DOHH2 (cell line): ENCODE measurements around the gene MCCC1.

Experiments
- H3F3A ChIP-seq: fragments of 200-600 bp; sonication (generic), shearing (Covaris generic); 2 replicates; pipeline ENCODE4 v1.6.0; 2016; ENCODE audit warnings: antibody characterized with exemption, mild to moderate bottlenecking; ENCODE audit not compliant: control insufficient read depth, insufficient read depth
- H3K27ac ChIP-seq: fragments of 200-600 bp; sonication (generic); 2 replicates; pipeline ENCODE4 v1.5.1; 2014; ENCODE audit warnings: low read depth, mild to moderate bottlenecking, low read length, moderate library complexity
- H3K27me3 ChIP-seq: fragments of 200-600 bp; sonication (generic); 2 replicates; pipeline ENCODE4 v1.6.1; 2014; ENCODE audit warnings: mild to moderate bottlenecking, low read length, mixed read lengths; ENCODE audit not compliant: control insufficient read depth
- H3K36me3 ChIP-seq: fragments of 200-600 bp; sonication (generic); 2 replicates; pipeline ENCODE4 v1.6.1; 2014; ENCODE audit warnings: mild to moderate bottlenecking, low read length, moderate library complexity, mixed read lengths; ENCODE audit not compliant: control insufficient read depth
- H3K4me1 ChIP-seq: fragments of 200-600 bp; sonication (generic); 2 replicates; pipeline ENCODE4 v1.6.1; 2014; ENCODE audit warnings: mild to moderate bottlenecking, low read length, mixed read lengths; ENCODE audit not compliant: control insufficient read depth
- H3K4me2 ChIP-seq: fragments of 200-600 bp; sonication (generic); 2 replicates; pipeline ENCODE4 v1.6.0; 2014; ENCODE audit warnings: mild to moderate bottlenecking, low read length, moderate library complexity
- H3K4me3 ChIP-seq: fragments of 200-600 bp; sonication (generic); 2 replicates; pipeline ENCODE4 v1.5.1; 2014; ENCODE audit warnings: mild to moderate bottlenecking, low read length, mixed read lengths
- H3K79me2 ChIP-seq: fragments of 200-600 bp; sonication (generic); 2 replicates; pipeline ENCODE4 v1.6.1; 2014; ENCODE audit warnings: mild to moderate bottlenecking, low read length, mixed read lengths; ENCODE audit not compliant: control insufficient read depth
- H3K9me2 ChIP-seq: fragments of 200-600 bp; sonication (generic); replicated peaks from 2 replicates; pipeline ENCODE4 v1.6.1; 2014; ENCODE audit warnings: mild to moderate bottlenecking, low read length, mixed read lengths; ENCODE audit not compliant: control insufficient read depth
- H3K9me3 ChIP-seq: fragments of 200-600 bp; sonication (generic); 2 replicates; pipeline ENCODE4 v1.6.1; 2014; ENCODE audit warnings: antibody characterized with exemption, low read length, mixed read lengths; ENCODE audit not compliant: control insufficient read depth, insufficient read depth
- H4K20me1 ChIP-seq: fragments of 200-600 bp; sonication (generic); 2 replicates; pipeline ENCODE4 v1.6.0; 2014; ENCODE audit warnings: low read depth, mild to moderate bottlenecking, antibody characterized with exemption, low read length, moderate library complexity; ENCODE audit not compliant: control insufficient read depth, insufficient read depth
- CTCF ChIP-seq: fragments of 200-600 bp; sonication (generic); IDR thresholded peaks from one replicate; pipeline ENCODE4 v1.5.1; 2014; ENCODE audit warnings: antibody characterized with exemption, mild to moderate bottlenecking, low read depth, low read length; ENCODE audit not compliant: poor library complexity, severe bottlenecking
- EZH2phosphoT487 ChIP-seq: fragments of 200-600 bp; sonication (generic); IDR thresholded peaks from 2 replicates; pipeline ENCODE4 v1.6.1; 2017; ENCODE audit warnings: borderline replicate concordance, mild to moderate bottlenecking, antibody characterized with exemption, low read length, moderate library complexity, mixed read lengths

The MCCC1 gene

GRCh38 chr3:183100376-183100775 is 1.1 kb upstream of the MCCC1 start:
- H3K4me2 ChIP-seq, result peak overlapping the region; percentile 64
- peak overlapping the region; percentile 100 for H3K4me3 ChIP-seq

GRCh38 chr3:183099838-183100204 is 525 bp upstream of the MCCC1 start:
- Histone ChIP-seq H3K4me3 (peak overlapping the region; percentile 100), H3K27ac (peak overlapping the region; percentile 83), H3K4me2 (peak overlapping the region; percentile 64), H3F3A (peaks cover 6% of the 10 kb centered on the region), H3K79me2 (peaks cover 35% of the 10 kb centered on the region), H4K20me1 (no peaks in the 10 kb centered on the region; the same call in 1 of the 2 replicates), H3K9me3 (no peaks in the 10 kb centered on the region), H3K27me3 (no peaks in the 10 kb centered on the region), H3K4me1 (peaks cover 20% of the 10 kb centered on the region), H3K9me2 (no peaks in the 10 kb centered on the region), H3K36me3 (peaks cover 29% of the 10 kb centered on the region)
- no peak for TF ChIP-seq EZH2phosphoT487
- no peak for TF ChIP-seq CTCF

More at GRCh38 chr3:183100376-183100775, 1.1 kb upstream of the MCCC1 start:
- no peak for TF ChIP-seq EZH2phosphoT487
- no peak for TF ChIP-seq CTCF
- Histone ChIP-seq H3F3A (peaks cover 7% of the 10 kb centered on the region), H3K79me2 (peaks cover 32% of the 10 kb centered on the region), H4K20me1 (no peaks in the 10 kb centered on the region; the same call in 1 of the 2 replicates), H3K9me2 (no peaks in the 10 kb centered on the region), H3K4me1 (peaks cover 20% of the 10 kb centered on the region), H3K9me3 (no peaks in the 10 kb centered on the region), H3K36me3 (peaks cover 27% of the 10 kb centered on the region), H3K27ac (peak overlapping the region; percentile 83), H3K27me3 (no peaks in the 10 kb centered on the region)

- H3K9me2 ChIP-seq, result no peaks in the 10 kb centered on the region
- no peaks in the 10 kb centered on the region for H3K27me3 ChIP-seq
- no peaks in the 10 kb centered on the region; the same call in 1 of the 2 replicates for H4K20me1 ChIP-seq
- H3K79me2 ChIP-seq, result peaks cover 40% of the 10 kb centered on the region
- H3K4me3 ChIP-seq, result peak overlapping the region; percentile 100
- peaks cover 6% of the 10 kb centered on the region for H3F3A ChIP-seq
- peak overlapping the region; percentile 83 for H3K27ac ChIP-seq
- peaks cover 38% of the 10 kb centered on the region for H3K36me3 ChIP-seq
- peak overlapping the region; percentile 64 for H3K4me2 ChIP-seq
- H3K9me3 ChIP-seq, result no peaks in the 10 kb centered on the region
- H3K4me1 ChIP-seq, result peaks cover 20% of the 10 kb centered on the region
- TF ChIP-seq EZH2phosphoT487, result no peak
- TF ChIP-seq CTCF, result no peak
These were observed 715 bp downstream of the MCCC1 start for GRCh38 chr3:183098536-183099025.
